K562 (cell line): ENCODE results near the gene SLC18A3. TPM values are rescaled to one million over a fixed set of nuclear protein-coding genes. Genes with fewer than 3 reads are reported as not detected.
A peak's percentile ranks its signal among the peaks of the same experiment; 100 is the strongest.

Source experiments
- ATAC-seq: fragments of 200-7000 bp; cut with Tn5 transposase; 3 replicates; pipeline ENCODE4 v1.9.1; 2020; ENCODE audit warnings: moderate library complexity
- BruUV-seq: library from RNA; stranded (reverse); fragments of 400-500 nt; replicated peaks from 2 replicates; lab custom pipeline; 2021; lab: Mats Ljungman, UMichigan
- CTCF ChIA-PET: fragments of 300-600 bp; formaldehyde crosslinking; extraction: SDS; loops from one replicate; lab custom pipeline; 2021; ENCODE audit warnings: low intra/inter-chr PET ratio; lab: Yijun Ruan, JAX
- POLR2A ChIA-PET: fragments of 300-600, 350-650 bp; sonication (Branson Sonifier 250); formaldehyde crosslinking; extraction: SDS; loops from one replicate; lab custom pipeline; 2021; ENCODE audit warnings: antibody characterized with exemption, inconsistent platforms; lab: Yijun Ruan, JAX
- DNase-seq, 4 experiments: peaks; one replicate each; pipeline versions ENCODE4 v3.0.0 to v3.0.0-alpha.2; 2011 to 2018; ENCODE audit warnings: low spot score in 3 of 4, mixed read lengths in 3 of 4; ENCODE audit errors: extremely low read depth in 1 of 4
- FAIRE-seq: peaks from 2 replicates; lab custom pipeline; 2011; peaks lifted over from hg19 to GRCh38; lab: Jason Lieb, UNC
- H2AFZ ChIP-seq: 2 replicates; pipeline ENCODE4 v1.6.0; 2011; ENCODE audit warnings: low read depth, low read length, control low read depth, inconsistent platforms
- H3K27ac ChIP-seq: fragments of 200-600 bp; 3 replicates; pipeline ENCODE4 v1.8.0; 2011; ENCODE audit warnings: low read depth, mild to moderate bottlenecking, control low read depth, inconsistent platforms, low read length, moderate library complexity, mixed read lengths; ENCODE audit errors: extremely low read depth
- H3K27me3 ChIP-seq, 2 experiments: fragments of 300-600 bp in 1 of 2; 2 replicates in 1 of 2; 3 replicates in 1 of 2; pipeline versions ENCODE4 v1.6.0 to v1.8.0; 2011; ENCODE audit warnings: inconsistent platforms in 2 of 2, low read length in 2 of 2, mild to moderate bottlenecking in 1 of 2, mixed read lengths in 1 of 2, moderate library complexity in 1 of 2; ENCODE audit not compliant: control insufficient read depth in 2 of 2, insufficient read depth in 2 of 2
- H3K36me3 ChIP-seq: fragments of 300-600 bp; 3 replicates; pipeline ENCODE4 v1.8.0; 2011; ENCODE audit warnings: mild to moderate bottlenecking, low read length, inconsistent platforms; ENCODE audit not compliant: control insufficient read depth, insufficient read depth
- H3K4me1 ChIP-seq, 2 experiments: fragments of 200-600 bp in 1 of 2; replicated peaks in 1 of 2; 2 replicates in 1 of 2; 3 replicates in 1 of 2; pipeline versions ENCODE4 v1.5.1 to v1.8.0; 2011; ENCODE audit warnings: inconsistent platforms in 2 of 2, low read length in 2 of 2, mild to moderate bottlenecking in 1 of 2, mixed read lengths in 1 of 2, moderate library complexity in 1 of 2; ENCODE audit not compliant: control insufficient read depth in 2 of 2, insufficient read depth in 2 of 2
- H3K4me2 ChIP-seq: 2 replicates; pipeline ENCODE4 v1.6.1; 2011; ENCODE audit warnings: low read length, control low read depth, inconsistent platforms, mixed read lengths; ENCODE audit not compliant: insufficient read depth
- H3K4me3 ChIP-seq: fragments of 200-600 bp; sonication (generic), shearing (Covaris generic); 2 replicates; pipeline ENCODE4 v1.5.1; 2016; ENCODE audit warnings: control low read depth, inconsistent platforms
- H3K79me2 ChIP-seq: fragments of 200-600 bp; 3 replicates; pipeline ENCODE4 v1.8.0; 2011; ENCODE audit warnings: low read length, inconsistent platforms; ENCODE audit not compliant: control insufficient read depth, insufficient read depth
- H3K9ac ChIP-seq, 2 experiments: 2 replicates each; pipeline versions ENCODE4 v1.6.0 to v1.6.1; 2011; ENCODE audit warnings: low read depth in 2 of 2, low read length in 2 of 2, control low read depth in 1 of 2, inconsistent platforms in 1 of 2, mild to moderate bottlenecking in 1 of 2, mixed read lengths in 1 of 2; ENCODE audit not compliant: insufficient read depth in 1 of 2
- H3K9me1 ChIP-seq: one replicate; pipeline ENCODE4 v1.6.0; 2011; ENCODE audit warnings: inconsistent platforms, mild to moderate bottlenecking, low read length, moderate library complexity; ENCODE audit not compliant: control insufficient read depth, insufficient read depth
- H3K9me3 ChIP-seq: replicated peaks from 2 replicates; pipeline ENCODE4 v1.5.1; 2011; ENCODE audit warnings: low read depth, low read length, inconsistent platforms; ENCODE audit not compliant: control insufficient read depth, insufficient read depth
- H4K20me1 ChIP-seq: replicated peaks from 2 replicates; pipeline ENCODE4 v1.6.1; 2011; ENCODE audit warnings: low read length, inconsistent platforms, mixed read lengths; ENCODE audit not compliant: control insufficient read depth, insufficient read depth
- C11orf30 ChIP-seq: fragments of 450-650 bp; IDR thresholded peaks from 2 replicates; pipeline ENCODE4 v1.6.1; 2016; ENCODE audit warnings: low read depth, mild to moderate bottlenecking
- CBX3 ChIP-seq, 2 experiments: IDR thresholded peaks; 1 replicate in 1 of 2; 2 replicates in 1 of 2; pipeline ENCODE4 v1.6.1; 2012; ENCODE audit warnings: inconsistent platforms in 2 of 2, low read length in 2 of 2, borderline replicate concordance in 1 of 2, control low read depth in 1 of 2
- HCFC1 ChIP-seq: IDR thresholded peaks from 2 replicates; pipeline ENCODE4 v1.6.1; 2012; ENCODE audit warnings: low read depth, low read length, improper control_type of control experiment
- LCOR ChIP-seq: sonication (generic); formaldehyde crosslinking; IDR thresholded peaks from 2 replicates; pipeline ENCODE4 v1.8.0; 2022; ENCODE audit warnings: mild to moderate bottlenecking, missing genetic modification reagents
- RBM14 ChIP-seq: fragments of 200-400 bp; formaldehyde crosslinking; IDR thresholded peaks from 2 replicates; pipeline ENCODE4 v1.6.1; 2018; ENCODE audit warnings: low read depth, mild to moderate bottlenecking, low read length, moderate library complexity, borderline replicate concordance; ENCODE audit not compliant: insufficient read depth
- TAL1 ChIP-seq: fragments of 450-650 bp; IDR thresholded peaks from 2 replicates; pipeline ENCODE4 v1.6.1; 2016; ENCODE audit warnings: mild to moderate bottlenecking
- TCF15 ChIP-seq: fragments of 250-450 bp; sonication (Bioruptor Pico); IDR thresholded peaks from 2 replicates; pipeline ENCODE4 v1.8.0; 2022; ENCODE audit warnings: moderate library complexity, mild to moderate bottlenecking, inconsistent platforms
- ZC3H4 ChIP-seq: sonication (generic); formaldehyde crosslinking; IDR thresholded peaks from 2 replicates; pipeline ENCODE4 v1.9.0; 2021; ENCODE audit warnings: missing genetic modification reagents, borderline replicate concordance
- WGBS: fragments of 100-300 bp; shearing (Covaris generic); methylation state at CpG from one replicate; pipeline ENCODE4 v1.1.6; 2016; ENCODE audit warnings: low coverage, mixed read lengths; ENCODE audit not compliant: insufficient coverage; ENCODE audit errors: missing lambda C conversion rate; 5-methylcytosine and 5-hydroxymethylcytosine counted together
- in situ Hi-C: fragments of 300-500 bp; cut with MboI; formaldehyde crosslinking; loops from 4 replicates; pipeline ENCODE4 v1.15.0; 2018; ENCODE audit warnings: inconsistent platforms, mixed read lengths
- intact Hi-C: fragments of 100-400 bp; cut with micrococcal nuclease; formaldehyde crosslinking; loops from 2 replicates; pipeline ENCODE4 v1.14.2; 2022
- polyA plus RNA-seq, 8 experiments: library from polyadenylated mRNA; depleted of rRNA in 4 of 8; stranded (reverse) in 5 of 8; unstranded in 3 of 8; fragments of >200 nt; fragmentation: Nextera tagmentation in 2 of 8; fragmentation: Illumina TruSeq in 1 of 8; extraction: Ambion mirVana in 2 of 8; extraction: Trizol in 1 of 8; gene quantifications; 2 replicates each; pipeline versions ENCODE4 v1.2.1 to v1.2.3, GENCODE V29; 2011 to 2014; ENCODE audit warnings: inconsistent platforms in 1 of 8, missing spikeins in 1 of 8
- total RNA-seq, 7 experiments: library from RNA; depleted of rRNA in 6 of 7; stranded (reverse); fragments of >200 nt in 6 of 7; fragmentation: Illumina TruSeq in 2 of 7; extraction: Trizol in 2 of 7; gene quantifications; 2 replicates each; pipeline versions ENCODE4 v1.2.1 to v1.2.3, GENCODE V29; 2011 to 2021; ENCODE audit warnings: low replicate concordance in 1 of 7

The SLC18A3 gene
- total and polyA plus RNA-seq, 9 of the 15 experiments (the other 6 are each of a cell fraction or from before 2014, with no cell fraction given): not detected

DNA sequence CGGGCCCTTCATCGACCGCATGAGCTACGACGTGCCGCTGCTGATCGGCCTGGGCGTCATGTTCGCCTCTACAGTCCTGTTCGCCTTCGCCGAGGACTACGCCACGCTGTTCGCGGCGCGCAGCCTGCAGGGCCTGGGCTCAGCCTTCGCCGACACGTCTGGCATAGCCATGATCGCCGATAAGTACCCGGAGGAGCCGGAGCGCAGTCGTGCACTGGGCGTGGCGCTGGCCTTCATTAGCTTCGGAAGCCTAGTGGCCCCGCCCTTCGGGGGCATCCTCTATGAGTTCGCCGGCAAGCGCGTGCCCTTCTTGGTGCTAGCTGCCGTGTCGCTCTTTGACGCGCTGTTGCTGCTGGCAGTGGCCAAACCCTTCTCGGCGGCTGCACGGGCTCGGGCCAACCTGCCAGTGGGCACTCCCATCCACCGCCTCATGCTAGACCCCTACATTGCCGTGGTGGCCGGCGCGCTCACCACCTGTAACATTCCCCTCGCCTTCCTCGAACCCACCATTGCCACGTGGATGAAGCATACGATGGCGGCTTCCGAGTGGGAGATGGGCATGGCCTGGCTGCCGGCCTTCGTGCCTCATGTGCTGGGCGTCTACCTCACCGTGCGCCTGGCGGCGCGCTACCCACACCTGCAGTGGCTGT is 1.2 kb downstream of the SLC18A3 start (continued):
- no peak for TF ChIP-seq LCOR (CRISPR knock-in tag)
- TF ChIP-seq TCF15 (CRISPR knock-in tag): no peak
- TF ChIP-seq ZC3H4 (CRISPR knock-in tag): no peak
- TF ChIP-seq CBX3 (IDR thresholded peaks at IDR 0.05; ENCODE audit: borderline replicate concordance in 1 of 2, low read length in 2 of 2): no peak
- TF ChIP-seq HCFC1: no peak

GRCh38 chr10:49611816-49612512 is 1.9 kb downstream of the SLC18A3 start:
- H4K20me1 ChIP-seq: no peaks in the 10 kb centered on the region; the same call in 1 of the 2 replicates
- ATAC-seq: no peak
- DNase-seq: no peak
- intact Hi-C loops (no loop called here), in situ Hi-C loops (no loop called here)
- no peak overlapping the region for H3K4me2 ChIP-seq
- FAIRE-seq: no peak
- H3K9me1 ChIP-seq: no peaks in the 10 kb centered on the region
- no TSS peak for BruUV-seq
- H3K27ac ChIP-seq: no peak overlapping the region
- no peak overlapping the region for H3K4me3 ChIP-seq
- ChIA-PET POLR2A (interaction anchor here (0.5 to 0.9 kb wide), 2 partner anchors 9 to 14 kb away, joined by 3 to 4 read pairs; no protein-coding TSS in a partner anchor), CTCF (interaction anchor here (0.6 kb wide), 1 partner anchor 35 kb away, joined by 3 read pairs; no protein-coding TSS in a partner anchor)
- 0 out of 2 replicates have a peak, but pooled peaks have one; percentile 52 for TF ChIP-seq RBM14
- TF ChIP-seq C11orf30: no peak
- TF ChIP-seq TAL1: no peak
- H2AFZ ChIP-seq: no peak overlapping the region
- no peaks in the 10 kb centered on the region for H3K9me3 ChIP-seq
- H3K79me2 ChIP-seq: no peaks in the 10 kb centered on the region
- peaks cover 0 to 23% of the 10 kb centered on the region in 2 experiments; a peak in 2 of 5 replicates for H3K4me1 ChIP-seq
- H3K27me3 ChIP-seq: peaks cover 16 to 52% of the 10 kb centered on the region in 2 experiments; a peak in 3 of 5 replicates
- no peak overlapping the region for H3K9ac ChIP-seq
- WGBS: 41% methylated on average over 53 of the region's 53 CpGs
- H3K36me3 ChIP-seq: no peaks in the 10 kb centered on the region
